Astrocyte (in vitro differentiated cells and primary cell): ENCODE results near the gene ITGB8. TPM values are rescaled to one million over a fixed set of nuclear protein-coding genes. Genes with fewer than 3 reads are reported as not detected.

ENCODE experiments used
- DNase-seq: peaks from one replicate; pipeline ENCODE4 v3.0.0-alpha.2; 2010; ENCODE audit warnings: low read depth
- FAIRE-seq: peaks from 2 replicates; lab custom pipeline; 2011; peaks lifted over from hg19 to GRCh38; lab: Jason Lieb, UNC
- H2AFZ ChIP-seq: 2 replicates; pipeline ENCODE4 v1.6.0; 2012; ENCODE audit warnings: low read depth, low read length, inconsistent platforms
- H3K27ac ChIP-seq: 2 replicates; pipeline ENCODE4 v1.5.1; 2011; ENCODE audit warnings: low read depth, low read length, inconsistent platforms
- H3K27me3 ChIP-seq: 2 replicates; pipeline ENCODE4 v1.6.0; 2011; ENCODE audit warnings: low read length, inconsistent platforms; ENCODE audit not compliant: insufficient read depth
- H3K36me3 ChIP-seq: 2 replicates; pipeline ENCODE4 v1.5.1; 2011; ENCODE audit warnings: low read length, inconsistent platforms; ENCODE audit not compliant: insufficient read depth
- H3K4me1 ChIP-seq: 2 replicates; pipeline ENCODE4 v1.5.1; 2011; ENCODE audit warnings: low read length, inconsistent platforms; ENCODE audit not compliant: insufficient read depth
- H3K4me2 ChIP-seq: 2 replicates; pipeline ENCODE4 v1.6.0; 2012; ENCODE audit warnings: low read length, inconsistent platforms
- H3K4me3 ChIP-seq: 2 replicates; pipeline ENCODE4 v1.5.1; 2011; ENCODE audit warnings: low read depth, mild to moderate bottlenecking, low read length, inconsistent platforms; ENCODE audit not compliant: insufficient read depth
- H3K79me2 ChIP-seq: 2 replicates; pipeline ENCODE4 v1.6.0; 2012; ENCODE audit warnings: mild to moderate bottlenecking, low read length, inconsistent platforms; ENCODE audit not compliant: insufficient read depth
- H3K9ac ChIP-seq: 2 replicates; pipeline ENCODE4 v1.6.0; 2012; ENCODE audit warnings: mild to moderate bottlenecking, low read length, inconsistent platforms
- H3K9me3 ChIP-seq: 2 replicates; pipeline ENCODE4 v1.5.1; 2012; ENCODE audit warnings: low read depth, mild to moderate bottlenecking, low read length, inconsistent platforms; ENCODE audit not compliant: insufficient read depth
- H4K20me1 ChIP-seq: 2 replicates; pipeline ENCODE4 v1.6.0; 2012; ENCODE audit warnings: low read length, inconsistent platforms; ENCODE audit not compliant: insufficient read depth
- H3K27ac Mint-ChIP-seq: one replicate; pipeline ENCODE4 v1.8.0; 2021; ENCODE audit warnings: mild to moderate bottlenecking, mixed read lengths; ENCODE audit not compliant: unreplicated experiment
- H3K27me3 Mint-ChIP-seq: one replicate; pipeline ENCODE4 v1.8.0; 2021; ENCODE audit warnings: low read depth, mixed read lengths; ENCODE audit not compliant: unreplicated experiment
- H3K36me3 Mint-ChIP-seq: one replicate; pipeline ENCODE4 v1.8.0; 2021; ENCODE audit warnings: low read depth, mixed read lengths; ENCODE audit not compliant: unreplicated experiment
- H3K4me1 Mint-ChIP-seq: one replicate; pipeline ENCODE4 v1.8.0; 2021; ENCODE audit warnings: low read depth, mixed read lengths; ENCODE audit not compliant: unreplicated experiment
- H3K4me3 Mint-ChIP-seq: one replicate; pipeline ENCODE4 v1.8.0; 2021; ENCODE audit warnings: mild to moderate bottlenecking, moderate library complexity, mixed read lengths; ENCODE audit not compliant: unreplicated experiment
- H3K9me3 Mint-ChIP-seq: one replicate; pipeline ENCODE4 v1.8.0; 2021; ENCODE audit warnings: mild to moderate bottlenecking, mixed read lengths; ENCODE audit not compliant: unreplicated experiment
- CTCF ChIP-seq: IDR thresholded peaks from 2 replicates; pipeline ENCODE4 v1.5.1; 2011; ENCODE audit warnings: low read depth, mild to moderate bottlenecking, inconsistent platforms, low read length, moderate library complexity; ENCODE audit not compliant: insufficient read depth
- EZH2 ChIP-seq: IDR thresholded peaks from 2 replicates; pipeline ENCODE4 v1.6.1; 2012; ENCODE audit warnings: mild to moderate bottlenecking, low read length, inconsistent platforms; ENCODE audit not compliant: insufficient read depth
- total RNA-seq: library from RNA; stranded (reverse); gene quantifications from 2 replicates; pipeline ENCODE4 v1.2.1, GENCODE V29; 2021

ITGB8 gene
- total RNA-seq, 1 donor from 2014 or later = 10.8 TPM

DNA sequence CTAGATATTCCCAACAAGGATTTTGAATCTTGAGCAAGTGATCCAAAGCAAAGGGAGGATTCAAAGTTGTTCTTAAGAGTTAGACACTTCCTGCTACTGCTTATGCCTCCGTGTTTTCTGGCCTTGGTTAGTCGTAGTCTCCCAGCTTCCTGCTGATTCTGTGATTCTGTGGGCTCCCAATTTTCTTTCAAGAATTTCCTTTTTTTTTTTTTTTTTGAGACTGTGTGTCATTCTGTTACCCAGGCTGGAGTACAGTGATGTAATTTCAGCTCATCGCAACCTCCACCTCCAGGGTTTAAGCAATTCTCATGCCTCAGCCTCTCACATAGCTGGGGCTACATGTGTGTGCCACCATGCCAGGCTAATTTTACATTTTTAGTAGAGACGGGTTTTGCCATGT lies 4.4 kb upstream of the ITGB8 start:
- Histone ChIP-seq H3K27ac (no peak overlapping the region), H3K36me3 (no peaks in the 10 kb centered on the region)

GRCh38 chr7:20327055-20327454 lies 3.6 kb upstream of the ITGB8 start:
- H3K9me3 ChIP-seq = no peaks in the 10 kb centered on the region
- no peak overlapping the region for H3K4me3 ChIP-seq
- no peak overlapping the region for H3K9ac ChIP-seq
- no peaks in the 10 kb centered on the region for H3K27me3 Mint-ChIP-seq
- TF ChIP-seq CTCF = no peak
- no peak for TF ChIP-seq EZH2
- H3K4me3 Mint-ChIP-seq = no peak overlapping the region
- H3K27ac Mint-ChIP-seq = no peak overlapping the region
- H3K4me2 ChIP-seq = peak overlapping the region; percentile 36
- H3K36me3 Mint-ChIP-seq = no peaks in the 10 kb centered on the region
- H3K9me3 Mint-ChIP-seq = no peaks in the 10 kb centered on the region
- H3K4me1 ChIP-seq = peaks cover 14% of the 10 kb centered on the region
- no peaks in the 10 kb centered on the region for H3K4me1 Mint-ChIP-seq
- H3K79me2 ChIP-seq = peaks cover 12% of the 10 kb centered on the region
- H3K27ac ChIP-seq = no peak overlapping the region
- no peaks in the 10 kb centered on the region for H3K36me3 ChIP-seq
- no peaks in the 10 kb centered on the region for H3K27me3 ChIP-seq
- H4K20me1 ChIP-seq = peaks cover 4% of the 10 kb centered on the region
- FAIRE-seq (no peak), DNase-seq (peak; percentile 88)
- H2AFZ ChIP-seq = no peak overlapping the region

More for the DNA sequence above, 4.4 kb upstream of the ITGB8 start:
- H3K27me3 ChIP-seq = no peaks in the 10 kb centered on the region
- H3K4me3 ChIP-seq = no peak overlapping the region
- DNase-seq = no peak
- H3K9ac ChIP-seq = no peak overlapping the region
- no peak for FAIRE-seq
- H2AFZ ChIP-seq = no peak overlapping the region
- H4K20me1 ChIP-seq = no peaks in the 10 kb centered on the region
- H3K4me2 ChIP-seq = no peak overlapping the region
- no peaks in the 10 kb centered on the region for H3K9me3 ChIP-seq
- H3K4me1 ChIP-seq = peaks cover 10% of the 10 kb centered on the region
- Mint-ChIP-seq H3K4me1 (peaks cover 1% of the 10 kb centered on the region), H3K36me3 (no peaks in the 10 kb centered on the region), H3K27ac (peak overlapping the region; percentile 81), H3K9me3 (no peaks in the 10 kb centered on the region), H3K27me3 (no peaks in the 10 kb centered on the region), H3K4me3 (no peak overlapping the region)
- peaks cover 5% of the 10 kb centered on the region for H3K79me2 ChIP-seq
- TF ChIP-seq CTCF = no peak
- no peak for TF ChIP-seq EZH2

DNA sequence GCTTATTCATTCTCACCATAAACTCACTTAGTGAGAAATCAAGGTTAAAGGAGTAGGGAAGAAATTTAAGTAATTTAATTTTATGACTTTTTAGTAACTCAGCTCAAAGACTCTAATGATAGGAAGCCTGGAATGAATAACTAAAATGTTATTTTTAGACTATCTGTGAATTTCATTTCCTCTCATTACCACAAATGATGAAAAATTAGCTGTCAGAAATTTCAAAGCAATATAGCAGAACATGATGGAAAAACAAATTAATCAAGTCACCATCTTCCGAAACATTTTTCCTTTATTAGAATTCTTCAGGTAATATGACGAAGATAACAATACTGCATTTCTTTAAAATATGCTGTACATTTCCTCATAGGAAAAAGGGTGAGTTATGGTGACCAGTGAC lies 2.7 kb upstream of the ITGB8 start:
- H2AFZ ChIP-seq = no peak overlapping the region
- no peak overlapping the region for H3K4me2 ChIP-seq
- Mint-ChIP-seq H3K4me1 (no peaks in the 10 kb centered on the region), H3K27ac (no peak overlapping the region), H3K9me3 (no peaks in the 10 kb centered on the region), H3K36me3 (no peaks in the 10 kb centered on the region), H3K4me3 (no peak overlapping the region), H3K27me3 (no peaks in the 10 kb centered on the region)
- peaks cover 10% of the 10 kb centered on the region for H4K20me1 ChIP-seq
- no peaks in the 10 kb centered on the region for H3K36me3 ChIP-seq
- no peak overlapping the region for H3K9ac ChIP-seq
- FAIRE-seq = no peak
- DNase-seq = no peak
- H3K4me3 ChIP-seq = no peak overlapping the region
- no peak overlapping the region for H3K27ac ChIP-seq
- peaks cover 15% of the 10 kb centered on the region for H3K4me1 ChIP-seq
- peaks cover 21% of the 10 kb centered on the region for H3K79me2 ChIP-seq
- TF ChIP-seq CTCF = no peak
- no peak for TF ChIP-seq EZH2
- no peaks in the 10 kb centered on the region for H3K9me3 ChIP-seq
- no peaks in the 10 kb centered on the region for H3K27me3 ChIP-seq
